K562 (cell line): ENCODE measurements around the gene USP10. TPM values are rescaled to one million over a fixed set of nuclear protein-coding genes. Genes with fewer than 3 reads are reported as not detected.

ENCODE experiments used
- ATAC-seq: fragments of 200-7000 bp; cut with Tn5 transposase; 3 replicates; pipeline ENCODE4 v1.9.1; 2020; ENCODE audit warnings: moderate library complexity
- BruUV-seq: library from RNA; stranded (reverse); fragments of 400-500 nt; replicated peaks from 2 replicates; lab custom pipeline; 2021; lab: Mats Ljungman, UMichigan
- CTCF ChIA-PET: fragments of 300-600 bp; formaldehyde crosslinking; extraction: SDS; loops from one replicate; lab custom pipeline; 2021; ENCODE audit warnings: low intra/inter-chr PET ratio; lab: Yijun Ruan, JAX
- POLR2A ChIA-PET: fragments of 300-600, 350-650 bp; sonication (Branson Sonifier 250); formaldehyde crosslinking; extraction: SDS; loops from one replicate; lab custom pipeline; 2021; ENCODE audit warnings: antibody characterized with exemption, inconsistent platforms; lab: Yijun Ruan, JAX
- DNase-seq, 4 experiments: peaks; one replicate each; pipeline versions ENCODE4 v3.0.0 to v3.0.0-alpha.2; 2011 to 2018; ENCODE audit warnings: low spot score in 3 of 4, mixed read lengths in 3 of 4; ENCODE audit errors: extremely low read depth in 1 of 4
- FAIRE-seq: peaks from 2 replicates; lab custom pipeline; 2011; peaks lifted over from hg19 to GRCh38; lab: Jason Lieb, UNC
- H2AFZ ChIP-seq: 2 replicates; pipeline ENCODE4 v1.6.0; 2011; ENCODE audit warnings: low read depth, low read length, control low read depth, inconsistent platforms
- H3K27ac ChIP-seq: fragments of 200-600 bp; 3 replicates; pipeline ENCODE4 v1.8.0; 2011; ENCODE audit warnings: low read depth, mild to moderate bottlenecking, control low read depth, inconsistent platforms, low read length, moderate library complexity, mixed read lengths; ENCODE audit errors: extremely low read depth
- H3K27me3 ChIP-seq, 2 experiments: fragments of 300-600 bp in 1 of 2; 2 replicates in 1 of 2; 3 replicates in 1 of 2; pipeline versions ENCODE4 v1.6.0 to v1.8.0; 2011; ENCODE audit warnings: inconsistent platforms in 2 of 2, low read length in 2 of 2, mild to moderate bottlenecking in 1 of 2, mixed read lengths in 1 of 2, moderate library complexity in 1 of 2; ENCODE audit not compliant: control insufficient read depth in 2 of 2, insufficient read depth in 2 of 2
- H3K36me3 ChIP-seq: fragments of 300-600 bp; 3 replicates; pipeline ENCODE4 v1.8.0; 2011; ENCODE audit warnings: mild to moderate bottlenecking, low read length, inconsistent platforms; ENCODE audit not compliant: control insufficient read depth, insufficient read depth
- H3K4me1 ChIP-seq, 2 experiments: fragments of 200-600 bp in 1 of 2; replicated peaks in 1 of 2; 2 replicates in 1 of 2; 3 replicates in 1 of 2; pipeline versions ENCODE4 v1.5.1 to v1.8.0; 2011; ENCODE audit warnings: inconsistent platforms in 2 of 2, low read length in 2 of 2, mild to moderate bottlenecking in 1 of 2, mixed read lengths in 1 of 2, moderate library complexity in 1 of 2; ENCODE audit not compliant: control insufficient read depth in 2 of 2, insufficient read depth in 2 of 2
- H3K4me2 ChIP-seq: 2 replicates; pipeline ENCODE4 v1.6.1; 2011; ENCODE audit warnings: low read length, control low read depth, inconsistent platforms, mixed read lengths; ENCODE audit not compliant: insufficient read depth
- H3K4me3 ChIP-seq: fragments of 200-600 bp; sonication (generic), shearing (Covaris generic); 2 replicates; pipeline ENCODE4 v1.5.1; 2016; ENCODE audit warnings: control low read depth, inconsistent platforms
- H3K79me2 ChIP-seq: fragments of 200-600 bp; 3 replicates; pipeline ENCODE4 v1.8.0; 2011; ENCODE audit warnings: low read length, inconsistent platforms; ENCODE audit not compliant: control insufficient read depth, insufficient read depth
- H3K9ac ChIP-seq, 2 experiments: 2 replicates each; pipeline versions ENCODE4 v1.6.0 to v1.6.1; 2011; ENCODE audit warnings: low read depth in 2 of 2, low read length in 2 of 2, control low read depth in 1 of 2, inconsistent platforms in 1 of 2, mild to moderate bottlenecking in 1 of 2, mixed read lengths in 1 of 2; ENCODE audit not compliant: insufficient read depth in 1 of 2
- H3K9me1 ChIP-seq: one replicate; pipeline ENCODE4 v1.6.0; 2011; ENCODE audit warnings: inconsistent platforms, mild to moderate bottlenecking, low read length, moderate library complexity; ENCODE audit not compliant: control insufficient read depth, insufficient read depth
- H3K9me3 ChIP-seq: replicated peaks from 2 replicates; pipeline ENCODE4 v1.5.1; 2011; ENCODE audit warnings: low read depth, low read length, inconsistent platforms; ENCODE audit not compliant: control insufficient read depth, insufficient read depth
- H4K20me1 ChIP-seq: replicated peaks from 2 replicates; pipeline ENCODE4 v1.6.1; 2011; ENCODE audit warnings: low read length, inconsistent platforms, mixed read lengths; ENCODE audit not compliant: control insufficient read depth, insufficient read depth
- CBFB ChIP-seq: sonication (generic); formaldehyde crosslinking; IDR thresholded peaks from 2 replicates; pipeline ENCODE4 v1.4.0; 2020; ENCODE audit warnings: mild to moderate bottlenecking, missing genetic modification reagents
- CHD2 ChIP-seq: IDR thresholded peaks from 2 replicates; pipeline ENCODE4 v1.6.1; 2011; ENCODE audit warnings: low read depth, low read length
- ERF ChIP-seq: fragments of 450-650 bp; formaldehyde crosslinking; IDR thresholded peaks from 2 replicates; pipeline ENCODE4 v1.4.0; 2020; ENCODE audit warnings: mild to moderate bottlenecking, mixed read lengths
- EWSR1 ChIP-seq: fragments of 450-650 bp; IDR thresholded peaks from 2 replicates; pipeline ENCODE4 v1.6.1; 2018; ENCODE audit warnings: borderline replicate concordance, mild to moderate bottlenecking, low read depth, moderate library complexity; ENCODE audit not compliant: partially characterized antibody
- ILF3 ChIP-seq: fragments of 450-650 bp; IDR thresholded peaks from 2 replicates; pipeline ENCODE4 v1.6.1; 2018; ENCODE audit warnings: antibody characterized with exemption, mild to moderate bottlenecking, moderate library complexity, borderline replicate concordance
- MXD1 ChIP-seq: fragments of 250-450 bp; sonication (Bioruptor Pico); IDR thresholded peaks from 2 replicates; pipeline ENCODE4 v1.8.0; 2021; ENCODE audit warnings: borderline replicate concordance, mild to moderate bottlenecking, moderate library complexity; ENCODE audit not compliant: poor library complexity, severe bottlenecking
- NEUROD1 ChIP-seq: fragments of 150-350 bp; IDR thresholded peaks from 2 replicates; pipeline ENCODE4 v1.6.1; 2014; ENCODE audit warnings: borderline replicate concordance, low read length, low read depth; ENCODE audit not compliant: partially characterized antibody
- NONO ChIP-seq, 2 experiments: fragments of 200-400 bp in 1 of 2; fragments of 450-650 bp in 1 of 2; formaldehyde crosslinking in 1 of 2; IDR thresholded peaks; 2 replicates each; pipeline ENCODE4 v1.6.1; 2017; ENCODE audit warnings: low read depth in 2 of 2, mild to moderate bottlenecking in 2 of 2, moderate library complexity in 2 of 2, low read length in 1 of 2
- PTTG1 ChIP-seq: fragments of 450-650 bp; IDR thresholded peaks from 2 replicates; pipeline ENCODE4 v1.6.1; 2016; ENCODE audit warnings: low read depth, mild to moderate bottlenecking, missing genetic modification characterization, missing compliant biosample characterization
- SMARCC2 ChIP-seq: fragments of 450-650 bp; IDR thresholded peaks from 2 replicates; pipeline ENCODE4 v1.6.1; 2017; ENCODE audit warnings: antibody characterized with exemption, moderate library complexity, mild to moderate bottlenecking, low read depth
- SNRNP70 ChIP-seq: fragments of 200-400 bp; formaldehyde crosslinking; optimal IDR thresholded peaks from 2 replicates; pipeline ENCODE3; 2017; ENCODE audit warnings: low read depth, low read length
- THRAP3 ChIP-seq: fragments of 450-650 bp; IDR thresholded peaks from 2 replicates; pipeline ENCODE4 v1.6.1; 2016; ENCODE audit warnings: mild to moderate bottlenecking, inconsistent platforms, borderline replicate concordance
- ZNF146 ChIP-seq: IDR thresholded peaks from one replicate; pipeline ENCODE4 v1.6.1; 2018; ENCODE audit warnings: missing compliant biosample characterization; ENCODE audit not compliant: unreplicated experiment
- ZNF277 ChIP-seq: fragments of 250-450 bp; sonication (Bioruptor Pico); IDR thresholded peaks from 2 replicates; pipeline ENCODE4 v1.8.0; 2022; ENCODE audit warnings: inconsistent platforms, mild to moderate bottlenecking, moderate library complexity, borderline replicate concordance
- ZNF280B ChIP-seq: fragments of 250-450 bp; sonication (Bioruptor Pico); IDR thresholded peaks from 2 replicates; pipeline ENCODE4 v1.5.1; 2021; ENCODE audit warnings: mild to moderate bottlenecking
- WGBS: fragments of 100-300 bp; shearing (Covaris generic); methylation state at CpG from one replicate; pipeline ENCODE4 v1.1.6; 2016; ENCODE audit warnings: low coverage, mixed read lengths; ENCODE audit not compliant: insufficient coverage; ENCODE audit errors: missing lambda C conversion rate; 5-methylcytosine and 5-hydroxymethylcytosine counted together
- in situ Hi-C: fragments of 300-500 bp; cut with MboI; formaldehyde crosslinking; loops from 4 replicates; pipeline ENCODE4 v1.15.0; 2018; ENCODE audit warnings: inconsistent platforms, mixed read lengths
- intact Hi-C: fragments of 100-400 bp; cut with micrococcal nuclease; formaldehyde crosslinking; loops from 2 replicates; pipeline ENCODE4 v1.14.2; 2022
- polyA plus RNA-seq, 8 experiments: library from polyadenylated mRNA; depleted of rRNA in 4 of 8; stranded (reverse) in 5 of 8; unstranded in 3 of 8; fragments of >200 nt; fragmentation: Nextera tagmentation in 2 of 8; fragmentation: Illumina TruSeq in 1 of 8; extraction: Ambion mirVana in 2 of 8; extraction: Trizol in 1 of 8; gene quantifications; 2 replicates each; pipeline versions ENCODE4 v1.2.1 to v1.2.3, GENCODE V29; 2011 to 2014; ENCODE audit warnings: inconsistent platforms in 1 of 8, missing spikeins in 1 of 8
- total RNA-seq, 7 experiments: library from RNA; depleted of rRNA in 6 of 7; stranded (reverse); fragments of >200 nt in 6 of 7; fragmentation: Illumina TruSeq in 2 of 7; extraction: Trizol in 2 of 7; gene quantifications; 2 replicates each; pipeline versions ENCODE4 v1.2.1 to v1.2.3, GENCODE V29; 2011 to 2021; ENCODE audit warnings: low replicate concordance in 1 of 7

The USP10 gene
- total and polyA plus RNA-seq, 9 of the 15 experiments (the other 6 are each of a cell fraction or from before 2014, with no cell fraction given), result 61.7 to 197 (median 116) TPM

GRCh38 chr16:84724606-84725309 is 25.0 kb downstream of the USP10 start:
- peak; percentile 56 for FAIRE-seq
- intact Hi-C loops (no loop called here), in situ Hi-C loops (loop anchor here (5.0 kb wide), 2 partner anchors 102 to 212 kb away; no protein-coding TSS in a partner anchor)
- H3K4me3 ChIP-seq, result no peak overlapping the region
- H3K36me3 ChIP-seq, result peaks cover 19% of the 10 kb centered on the region; the same call in 2 of the 3 replicates
- peaks cover 99% of the 10 kb centered on the region for H3K79me2 ChIP-seq
- ATAC-seq, result peak; percentile 50
- H3K9me1 ChIP-seq, result no peaks in the 10 kb centered on the region
- no peak overlapping the region for H3K9ac ChIP-seq
- H3K27ac ChIP-seq, result peak overlapping the region; percentile 30; the same call in 2 of the 3 replicates
- H3K9me3 ChIP-seq, result no peaks in the 10 kb centered on the region
- H3K4me1 ChIP-seq, result peaks cover 12 to 52% of the 10 kb centered on the region in 2 experiments
- no TSS peak for BruUV-seq
- CTCF ChIA-PET, result interaction anchor here (0.9 to 5.9 kb wide), 4 partner anchors 54 to 582 kb away, joined by 6 to 58 read pairs (median 34); no protein-coding TSS in a partner anchor
- WGBS, result 16% methylated on average over 6 of the region's 6 CpGs
- peak in 1 of 4 experiments; percentile 58 for DNase-seq
- H3K4me2 ChIP-seq, result peak overlapping the region; percentile 49
- peaks cover 38% of the 10 kb centered on the region for H4K20me1 ChIP-seq
- H3K27me3 ChIP-seq, result no peaks in the 10 kb centered on the region
- POLR2A ChIA-PET, result interaction anchor here (0.6 to 5.0 kb wide), 9 partner anchors 11 to 1006 kb away, joined by 3 to 68 read pairs (median 3); no protein-coding TSS in a partner anchor
- H2AFZ ChIP-seq, result no peak overlapping the region
- TF ChIP-seq SMARCC2 (no peak; the same call in 1 of the 2 replicates), NEUROD1 (no peak), CBFB (no peak), PTTG1 (tag) (no peak), NONO (IDR thresholded peaks at IDR 0.05; ENCODE audit: low read depth in 2 of 2, low read length in 1 of 2) (no peak), ZNF280B (CRISPR knock-in tag) (no peak), CHD2 (no peak), THRAP3 (no peak), ZNF146 (no peak), ERF (CRISPR knock-in tag) (no peak), SNRNP70 (no peak), ZNF277 (CRISPR knock-in tag) (no peak), EWSR1 (no peak), MXD1 (CRISPR knock-in tag) (no peak), ILF3 (no peak)
